IPS-NIHi11 (cell line): ENCODE data around the gene RANBP1.

ENCODE experiments used
- DNase-seq: peaks from one replicate; pipeline ENCODE4 v3.0.0; 2012; ENCODE audit warnings: mixed read lengths, low spot score

The RANBP1 gene

DNA sequence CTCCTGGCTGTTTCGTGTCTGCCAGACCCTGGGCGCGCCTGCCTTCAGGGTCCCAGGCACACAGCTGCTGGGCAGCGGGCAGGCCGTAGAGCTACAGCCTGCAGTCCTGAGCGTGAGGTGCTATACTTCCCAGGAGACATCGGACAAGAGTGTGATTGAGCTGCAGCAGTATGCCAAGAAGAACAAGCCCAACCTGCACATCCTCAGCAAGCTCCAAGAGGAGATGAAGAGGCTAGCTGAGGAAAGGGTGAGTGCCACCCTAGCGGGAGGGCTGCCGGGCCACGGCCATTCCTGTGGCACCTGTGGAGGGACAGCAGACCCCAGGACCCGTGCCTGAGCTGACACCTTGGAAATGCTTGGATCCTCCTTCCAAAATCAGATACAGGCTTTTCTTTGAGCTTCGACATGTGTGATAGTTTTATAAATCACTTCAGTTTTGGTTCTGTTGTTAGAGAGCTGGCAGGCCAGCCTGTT is 7.1 kb upstream of the RANBP1 start:
- no peak for DNase-seq

DNA sequence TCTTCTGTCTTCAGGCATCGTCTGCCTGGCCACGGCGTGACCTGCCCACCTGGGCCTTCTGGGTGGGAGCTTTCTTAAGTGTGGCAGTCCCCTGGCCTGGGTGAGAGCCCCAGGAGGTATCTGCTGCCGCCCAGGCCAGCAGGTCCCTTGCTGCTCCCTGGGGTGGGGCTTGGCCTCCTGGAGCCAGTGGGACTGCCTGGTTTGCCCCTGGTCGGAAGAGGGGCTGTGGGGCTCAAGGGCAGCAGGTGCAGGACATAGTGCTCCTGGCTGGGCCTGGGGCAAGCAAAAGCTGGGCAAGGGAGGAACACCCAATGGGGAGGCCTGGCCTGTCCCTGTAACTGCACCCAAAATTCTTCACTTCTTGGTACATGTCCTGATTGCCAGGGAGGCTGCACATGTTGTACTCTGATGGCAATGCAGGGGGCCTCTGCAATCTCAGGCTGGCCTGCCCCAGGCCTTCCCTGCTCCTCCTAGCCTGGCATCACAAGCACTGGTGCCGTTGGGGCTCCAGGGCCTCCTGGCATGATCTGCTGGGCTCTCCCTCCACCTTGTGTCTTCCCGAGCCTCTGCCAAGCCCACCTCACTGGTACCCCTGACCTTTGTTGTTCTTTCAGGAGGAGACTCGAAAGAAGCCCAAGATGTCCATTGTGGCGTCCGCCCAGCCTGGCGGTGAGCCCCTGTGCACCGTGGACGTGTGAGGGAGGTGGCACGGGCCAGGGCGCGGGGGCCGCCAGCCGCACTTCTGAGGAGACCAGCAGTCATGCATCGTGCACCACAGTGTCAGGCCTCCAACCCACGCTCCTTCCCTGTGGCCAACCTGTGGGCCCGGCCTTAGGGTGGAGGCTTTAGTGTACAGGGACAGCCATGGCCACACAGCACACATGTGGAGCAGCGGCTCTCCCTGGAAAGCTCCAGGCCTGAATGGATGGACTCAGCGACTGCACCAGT is 6.2 kb upstream of the RANBP1 start:
- DNase-seq, result no peak

DNA sequence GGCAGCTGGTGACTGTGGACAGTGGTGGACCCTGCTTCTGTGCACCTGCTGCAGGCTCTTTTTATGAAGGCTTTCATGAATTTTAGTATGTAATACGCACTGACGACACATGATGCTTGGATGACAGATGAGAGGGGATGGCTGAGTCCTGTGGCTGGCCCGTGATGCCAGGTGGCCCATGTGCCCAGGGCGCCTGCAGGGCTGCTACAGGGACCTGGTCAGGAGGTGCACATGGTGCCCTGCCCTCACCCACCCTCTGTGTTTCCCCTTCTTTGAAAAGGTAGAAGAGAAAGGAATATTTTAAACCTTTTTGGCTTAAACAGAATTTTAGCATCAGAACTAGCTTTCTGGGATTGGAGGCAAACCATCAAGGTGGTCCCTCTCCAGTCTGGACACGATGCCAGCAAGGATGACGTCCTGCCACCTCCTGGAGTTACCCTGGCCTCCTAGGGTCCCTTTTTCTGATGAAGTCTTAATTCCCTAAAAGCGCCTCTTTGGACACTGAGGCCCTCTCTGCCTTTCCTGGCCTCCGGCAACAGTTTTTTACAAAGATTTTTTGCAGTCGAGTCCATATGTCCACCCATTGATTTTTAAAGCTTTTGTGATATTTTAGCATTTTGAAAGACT is 5.4 kb upstream of the RANBP1 start:
- DNase-seq, result no peak

DNA sequence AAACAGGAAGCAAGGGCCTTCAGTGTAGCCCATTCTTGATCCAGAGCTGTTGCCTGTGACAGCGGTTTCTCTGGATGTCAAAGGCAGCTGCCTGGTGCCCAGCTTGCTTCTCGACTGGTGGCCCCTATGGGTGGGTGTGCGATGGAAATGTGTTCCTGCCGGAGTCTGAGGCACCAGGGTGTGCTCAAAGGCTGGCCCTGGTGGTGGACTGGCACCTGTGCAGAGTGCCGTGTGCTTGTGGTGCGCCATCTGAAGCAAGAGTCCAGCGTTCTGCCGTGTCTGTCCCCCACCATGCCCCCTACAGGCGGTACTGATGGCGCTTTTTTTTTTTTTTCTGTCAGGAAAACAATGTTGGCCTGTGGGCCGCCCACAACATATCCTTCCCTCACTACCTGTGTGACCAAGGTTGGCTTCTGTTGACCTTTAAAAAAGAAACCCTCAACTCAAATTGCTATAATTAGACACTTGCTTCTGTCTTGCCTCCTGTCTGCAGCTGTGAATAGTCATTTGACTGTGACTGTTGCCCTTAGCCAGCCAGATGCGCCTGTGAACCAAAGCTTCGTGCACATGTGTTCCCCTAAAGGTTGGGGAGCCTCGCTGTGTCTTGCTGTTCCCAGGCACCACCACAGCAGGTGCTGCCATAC is 4.7 kb upstream of the RANBP1 start:
- peak; percentile 75 for DNase-seq

DNA sequence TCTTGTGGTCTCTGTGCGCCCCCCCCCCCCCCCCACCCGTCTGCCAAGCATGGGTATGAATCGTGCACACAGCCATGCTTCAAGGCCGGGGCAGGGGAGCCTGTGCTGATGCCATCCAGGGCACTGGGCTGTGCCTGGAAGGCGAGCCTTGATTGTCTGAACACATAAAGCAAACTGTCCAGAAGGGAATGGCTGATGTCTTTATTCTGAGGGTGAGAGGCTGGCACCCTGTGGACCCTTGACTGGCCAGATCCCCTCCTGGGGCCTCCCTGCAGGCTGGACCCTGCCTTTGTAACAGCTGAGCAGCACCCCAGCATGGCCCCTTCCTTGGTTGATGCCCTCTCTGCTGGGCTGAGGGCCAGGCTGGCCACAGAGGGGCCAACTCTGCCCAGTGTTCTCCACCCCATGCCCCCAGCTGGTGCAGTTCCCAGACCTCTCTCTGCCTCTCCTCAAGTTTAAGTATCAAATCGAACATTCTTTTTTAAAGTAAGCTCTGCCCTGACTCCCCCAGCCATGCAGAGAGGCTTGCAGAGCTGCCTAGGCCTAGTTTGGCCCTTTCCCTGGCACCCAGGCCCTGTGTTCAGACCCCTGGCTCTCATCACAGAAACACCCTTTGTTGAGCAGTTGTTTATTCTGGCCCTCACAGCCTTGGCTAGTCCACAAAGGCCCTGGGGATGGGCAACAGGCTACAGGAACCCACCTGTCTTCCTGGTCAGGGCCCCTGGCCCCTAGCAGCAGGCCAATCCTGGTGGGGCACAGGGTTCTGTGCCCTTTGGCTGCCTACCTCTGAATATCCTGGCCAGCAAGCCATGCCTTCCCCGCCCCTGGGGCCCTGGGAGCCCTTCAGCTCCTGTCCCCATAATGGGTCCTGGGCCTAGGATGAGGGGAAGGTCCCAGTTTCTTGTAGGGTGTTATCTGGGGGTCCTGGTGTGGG is 3.9 kb upstream of the RANBP1 start:
- DNase-seq, result no peak

DNA sequence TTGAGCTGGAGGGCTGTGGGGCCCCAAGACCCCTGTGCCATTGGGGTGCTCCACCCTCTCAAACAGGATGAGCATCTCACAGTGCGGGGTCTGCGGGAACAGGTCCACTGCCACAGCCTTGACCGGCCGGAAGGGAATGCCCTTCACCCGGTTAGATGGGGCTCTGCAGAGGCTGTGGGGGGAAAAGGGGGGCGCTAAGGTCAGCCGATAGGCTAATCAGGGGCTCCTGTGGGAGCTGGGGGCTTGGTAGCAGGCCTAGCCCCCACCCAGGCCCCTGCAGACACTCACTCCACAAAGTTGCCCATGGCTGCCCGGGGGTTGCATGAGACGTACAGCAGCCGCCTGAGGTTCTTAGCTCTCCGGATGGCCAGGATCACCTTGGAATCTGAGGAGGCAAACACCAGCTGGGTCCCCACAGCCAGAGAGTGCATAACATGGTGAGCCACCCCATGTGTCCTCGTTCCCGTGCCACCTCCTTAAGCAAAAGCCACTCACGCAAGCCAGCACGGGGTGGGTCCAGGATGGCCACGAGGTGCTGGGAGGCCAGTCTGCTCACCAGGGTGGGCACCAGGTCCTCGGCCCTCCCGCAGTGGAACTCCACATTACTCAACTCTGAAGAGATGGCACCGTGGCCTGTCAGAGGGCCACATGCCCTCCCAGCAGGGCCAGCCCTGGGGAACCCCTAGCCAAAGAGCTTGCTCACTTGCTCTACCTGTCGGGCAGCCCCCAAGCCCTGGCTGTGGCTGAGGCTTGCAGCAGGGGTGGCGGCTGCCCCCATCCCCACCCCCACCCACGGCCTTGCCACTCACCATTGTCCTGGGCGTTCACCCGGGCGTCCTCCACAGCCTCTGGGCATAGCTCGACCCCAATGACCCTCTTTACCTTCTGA is 3.0 kb upstream of the RANBP1 start:
- DNase-seq, result no peak

DNA sequence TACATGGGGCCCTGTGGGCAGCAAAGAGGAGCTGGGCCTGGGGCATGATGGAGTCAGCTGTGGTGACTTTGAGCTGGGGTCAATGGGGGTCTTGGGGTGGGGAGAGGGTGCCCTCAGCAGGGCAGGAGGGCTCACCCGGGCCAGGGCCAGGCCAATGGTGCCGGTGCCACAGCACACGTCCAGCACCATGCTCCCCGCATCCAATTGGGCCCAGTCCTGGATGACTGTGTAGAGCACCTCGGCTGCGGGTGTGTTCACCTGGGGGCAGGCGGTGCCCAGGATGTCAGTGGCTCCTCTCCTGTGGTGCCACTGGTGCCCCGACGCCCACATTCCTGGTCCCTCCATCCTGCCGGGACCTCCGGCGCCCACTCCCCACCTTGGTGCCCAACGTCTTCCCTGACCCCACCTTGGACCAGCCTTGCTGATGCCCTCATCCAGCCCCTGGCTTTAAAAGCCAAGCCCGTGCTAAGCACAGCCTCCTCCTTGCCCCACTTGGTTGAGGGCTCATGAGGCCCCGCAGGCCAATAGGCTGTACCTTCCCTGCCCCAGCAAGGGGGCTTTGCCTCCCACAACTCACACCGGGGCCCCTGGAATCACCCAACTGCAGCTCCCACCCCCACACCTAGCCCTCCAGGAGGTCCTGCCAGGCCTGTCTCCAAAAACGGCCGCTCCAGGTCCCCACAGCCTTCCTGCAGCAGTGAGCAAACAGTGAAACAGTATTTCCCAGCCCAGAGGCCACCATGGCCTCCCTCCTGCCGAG is 2.2 kb upstream of the RANBP1 start:
- DNase-seq, result no peak

DNA sequence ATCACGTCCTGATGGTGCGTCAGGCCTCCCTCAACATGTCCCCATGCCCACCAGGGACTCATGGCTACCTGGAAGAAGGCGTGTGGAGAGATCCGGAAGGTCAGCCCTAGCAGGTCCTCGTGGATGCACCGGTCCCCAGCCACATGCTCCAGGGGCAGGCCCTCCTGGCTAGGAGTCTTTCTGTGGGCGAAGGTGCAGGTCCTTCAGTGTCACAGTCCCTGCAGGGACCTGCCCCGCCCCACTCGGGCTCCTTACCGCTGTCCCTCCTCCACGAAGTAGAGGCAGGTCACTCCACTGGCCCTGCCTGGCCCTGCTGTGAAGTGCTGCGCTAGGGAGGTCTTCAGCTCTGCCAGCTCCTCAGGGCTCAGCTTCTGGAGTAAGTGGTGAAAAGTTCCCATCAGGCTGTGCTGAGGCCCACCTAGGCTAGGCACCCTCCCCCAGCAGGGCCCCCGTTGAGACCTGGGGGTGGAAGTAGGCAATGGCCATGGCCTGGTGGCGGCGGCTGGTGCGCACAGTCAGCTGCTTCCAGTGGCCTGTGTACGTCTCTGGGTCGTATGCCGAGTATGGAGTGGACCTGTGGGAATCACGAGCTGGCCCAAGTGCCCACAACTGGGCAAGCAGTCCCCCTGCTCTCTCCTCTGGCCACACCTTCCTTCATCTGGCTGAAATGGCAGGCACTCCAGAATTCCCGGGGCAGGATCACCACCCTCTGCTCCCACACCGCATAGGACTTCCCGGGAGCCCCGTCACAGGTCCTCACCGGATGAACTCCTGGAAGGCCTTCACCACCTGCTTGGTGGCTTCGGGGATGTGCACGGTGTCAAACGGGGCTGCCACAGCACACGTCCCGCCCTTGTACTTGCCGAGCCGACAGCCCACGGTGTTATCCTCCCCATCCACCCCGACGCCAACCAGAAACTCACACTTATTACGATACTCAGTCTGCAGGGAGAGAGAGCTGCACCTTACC is 1.1 kb upstream of the RANBP1 start:
- DNase-seq, result no peak

DNA sequence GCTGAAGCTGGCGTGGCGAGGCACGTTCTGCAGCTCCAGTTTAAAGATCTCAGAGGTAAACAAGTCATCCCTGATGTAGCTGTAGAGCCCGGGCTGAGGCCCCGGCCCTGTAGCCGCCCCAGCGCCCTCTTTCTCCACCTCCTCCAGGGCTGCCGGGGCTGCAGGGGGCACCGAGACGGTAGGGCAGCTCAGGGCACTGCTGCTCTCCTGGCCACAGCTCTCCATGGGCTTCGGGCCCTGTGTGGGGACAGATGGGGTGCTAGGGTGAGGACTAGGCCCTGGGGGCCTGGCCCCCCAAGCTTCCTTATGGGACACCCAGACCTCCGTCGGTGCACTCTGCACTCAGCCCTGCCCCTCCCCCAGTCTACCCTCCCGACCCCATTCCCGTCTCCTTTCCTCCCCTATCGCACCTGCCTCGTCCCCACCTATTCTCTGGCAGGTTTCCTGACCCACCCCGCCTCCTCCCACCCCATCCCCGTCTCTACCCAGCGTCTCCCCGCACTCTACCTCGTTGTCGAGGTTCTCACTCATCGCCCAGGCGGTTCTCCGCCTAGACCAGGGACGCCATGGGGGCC is 559 bp downstream of the RANBP1 start:
- DNase-seq, result no peak

DNA sequence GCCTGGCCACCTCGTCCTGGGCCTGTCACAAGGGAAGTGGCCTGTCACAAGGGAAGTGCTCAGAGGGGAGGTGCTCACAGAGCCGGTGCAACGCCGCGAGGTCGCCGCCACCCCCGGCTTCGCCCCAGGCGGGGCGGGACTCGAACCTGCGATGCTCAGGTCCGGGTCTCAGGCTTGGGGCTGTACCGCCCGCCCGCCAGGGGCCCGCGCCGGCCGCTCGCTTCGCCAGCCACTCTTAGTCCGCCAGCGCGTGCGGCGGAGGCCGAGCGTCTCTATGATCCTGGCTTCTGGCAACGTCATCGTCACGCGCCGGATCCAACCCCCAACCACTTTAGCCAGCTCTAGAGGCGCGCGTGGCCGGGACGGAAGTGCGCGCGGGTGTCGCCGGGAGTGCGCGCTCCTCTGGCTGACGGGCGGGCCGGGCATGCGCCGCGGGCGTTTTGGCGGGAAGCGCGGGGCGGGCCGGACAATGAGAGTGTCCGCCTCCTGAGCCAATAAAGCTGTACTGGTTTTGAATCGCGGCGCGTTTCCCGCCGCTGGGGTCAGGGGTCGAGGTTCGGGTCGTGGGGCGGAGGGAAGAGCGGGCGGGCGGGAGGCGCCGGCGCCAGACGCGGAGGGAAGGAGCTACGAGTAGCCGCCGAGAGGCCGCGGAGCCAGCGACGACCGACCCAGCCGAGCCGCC is 1.2 kb downstream of the RANBP1 start, which contains the start of gene TRMT2A:
TSS of gene TRMT2A (minus strand) at position 276 of the 682 bp plus-strand sequence. CDS start 320 bp downstream, outside the sequence.
- DNase-seq, result peak; percentile 99

DNA sequence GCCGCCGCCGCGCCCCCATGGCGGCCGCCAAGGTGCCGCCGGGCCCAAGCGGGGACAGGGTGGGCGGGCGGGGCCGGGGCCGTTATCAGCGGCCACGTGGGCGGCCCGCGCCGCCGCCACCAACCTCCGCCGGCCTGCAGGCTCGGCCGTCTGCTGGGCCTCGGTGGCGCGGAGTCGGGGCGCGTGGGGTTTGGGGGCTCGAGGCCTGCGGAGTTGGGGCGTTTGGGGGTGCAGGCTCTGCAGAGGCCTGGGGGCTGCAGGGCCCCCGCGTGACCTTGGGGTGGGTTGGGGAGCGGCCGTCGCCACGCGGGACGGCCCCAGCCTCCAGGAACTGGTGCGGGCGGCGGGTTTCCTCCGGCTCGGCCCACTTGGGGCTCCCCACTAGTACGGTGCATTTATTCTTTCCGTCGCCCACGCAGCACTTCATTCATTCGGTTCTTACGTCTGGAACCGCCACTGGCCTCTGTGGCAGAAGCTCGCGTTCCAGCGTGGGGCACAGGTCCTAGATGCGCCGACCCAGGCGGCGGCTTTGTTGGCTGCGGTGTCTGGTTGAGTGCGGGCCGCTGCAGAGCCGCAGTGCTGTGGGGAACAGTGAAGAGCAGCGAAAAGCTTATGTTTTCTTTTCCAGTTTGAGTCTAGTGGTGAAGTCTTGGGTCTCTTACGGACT is 1.9 kb downstream of the RANBP1 start:
- no peak for DNase-seq

DNA sequence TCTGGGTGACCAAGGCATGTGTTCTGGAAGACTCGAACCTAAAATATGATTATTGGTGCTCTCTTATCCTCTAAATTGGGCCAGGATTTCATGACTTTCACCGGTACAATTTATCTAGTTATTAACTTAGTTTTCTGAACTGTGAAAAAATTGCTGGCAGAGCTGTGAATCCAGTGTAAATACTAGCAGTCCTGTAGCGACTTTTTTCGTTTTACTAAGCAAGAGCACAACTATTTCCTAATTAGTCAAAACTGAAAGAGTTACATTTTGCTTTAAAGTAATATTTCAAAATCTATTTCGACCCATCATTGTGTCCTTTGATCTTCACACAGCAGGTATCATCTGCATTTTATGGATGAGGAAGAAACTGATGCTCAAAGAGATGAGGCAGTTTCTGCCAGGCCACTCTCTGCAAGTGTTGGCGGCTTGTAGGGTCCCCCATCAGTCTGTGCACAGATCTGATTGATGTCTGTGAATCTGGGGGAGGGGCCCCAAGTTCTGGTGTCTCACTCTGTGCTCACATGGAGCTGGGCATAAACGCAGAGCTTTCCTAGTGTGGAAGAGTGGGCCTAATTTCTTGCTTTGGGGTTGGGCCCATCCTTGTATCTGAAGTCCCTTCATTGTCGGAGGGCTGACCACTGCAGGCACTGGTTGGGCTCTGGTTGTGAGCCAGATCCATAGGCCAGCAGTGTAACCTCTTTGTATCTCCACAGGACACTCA is 2.6 kb downstream of the RANBP1 start:
- DNase-seq, result no peak

DNA sequence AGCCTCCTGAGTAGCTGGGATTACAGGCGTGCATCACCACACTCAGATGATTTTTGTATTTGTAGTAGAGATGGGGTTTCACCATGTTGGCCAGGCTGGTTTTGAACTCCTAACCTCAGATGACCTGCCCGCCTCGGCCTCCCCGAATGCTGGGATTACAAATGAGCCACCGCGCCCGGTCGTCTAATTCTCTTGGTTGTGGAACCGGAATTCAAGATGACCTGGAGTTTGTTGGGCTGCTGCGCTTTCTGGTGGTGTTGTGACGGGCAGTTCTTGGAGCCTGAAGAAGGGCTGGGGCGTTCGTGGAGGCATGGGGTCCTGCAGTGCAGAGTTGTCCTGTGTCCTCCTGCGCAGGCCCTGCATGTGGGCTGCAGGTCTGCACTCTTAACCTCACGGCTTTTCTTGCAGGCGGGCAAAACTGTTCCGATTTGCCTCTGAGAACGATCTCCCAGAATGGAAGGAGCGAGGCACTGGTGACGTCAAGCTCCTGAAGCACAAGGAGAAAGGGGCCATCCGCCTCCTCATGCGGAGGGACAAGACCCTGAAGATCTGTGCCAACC is 6.0 kb downstream of the RANBP1 start:
- no peak for DNase-seq

DNA sequence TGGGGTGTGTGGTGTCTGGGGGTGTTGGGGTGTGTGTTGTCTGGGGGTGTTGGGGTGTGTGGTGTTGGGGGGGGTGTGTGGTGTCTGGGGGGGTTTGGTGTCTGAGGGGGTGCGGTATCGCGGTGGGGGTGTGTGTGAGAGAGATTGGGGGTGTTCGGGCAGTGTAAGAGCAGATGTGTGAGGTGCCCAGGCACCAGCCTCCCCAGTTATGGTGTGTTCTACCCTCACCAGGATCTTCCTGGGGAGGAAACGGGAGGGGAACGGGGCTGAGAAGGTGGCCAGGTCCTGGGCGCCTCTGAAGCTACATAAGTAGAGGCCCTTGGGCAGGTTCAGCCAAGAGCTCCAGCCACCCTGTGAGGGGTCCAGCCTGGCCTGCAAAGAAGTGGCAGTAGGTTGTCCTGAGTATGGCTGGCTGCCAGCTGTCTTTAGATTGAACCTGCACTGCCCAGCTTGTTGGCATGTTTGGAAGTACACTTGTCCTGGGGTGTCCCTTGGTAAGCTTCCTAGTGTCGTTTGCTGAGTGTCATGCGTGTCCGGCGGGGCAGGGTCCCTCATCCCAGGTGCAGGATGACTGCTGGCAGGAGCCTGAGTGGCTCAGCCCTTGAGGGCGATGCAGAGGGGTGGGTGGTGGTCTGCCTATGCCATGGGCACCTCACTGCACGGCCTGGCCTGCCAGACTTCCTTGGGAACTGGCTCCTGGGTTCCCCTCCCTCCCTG is 7.6 kb downstream of the RANBP1 start:
- DNase-seq, result no peak

DNA sequence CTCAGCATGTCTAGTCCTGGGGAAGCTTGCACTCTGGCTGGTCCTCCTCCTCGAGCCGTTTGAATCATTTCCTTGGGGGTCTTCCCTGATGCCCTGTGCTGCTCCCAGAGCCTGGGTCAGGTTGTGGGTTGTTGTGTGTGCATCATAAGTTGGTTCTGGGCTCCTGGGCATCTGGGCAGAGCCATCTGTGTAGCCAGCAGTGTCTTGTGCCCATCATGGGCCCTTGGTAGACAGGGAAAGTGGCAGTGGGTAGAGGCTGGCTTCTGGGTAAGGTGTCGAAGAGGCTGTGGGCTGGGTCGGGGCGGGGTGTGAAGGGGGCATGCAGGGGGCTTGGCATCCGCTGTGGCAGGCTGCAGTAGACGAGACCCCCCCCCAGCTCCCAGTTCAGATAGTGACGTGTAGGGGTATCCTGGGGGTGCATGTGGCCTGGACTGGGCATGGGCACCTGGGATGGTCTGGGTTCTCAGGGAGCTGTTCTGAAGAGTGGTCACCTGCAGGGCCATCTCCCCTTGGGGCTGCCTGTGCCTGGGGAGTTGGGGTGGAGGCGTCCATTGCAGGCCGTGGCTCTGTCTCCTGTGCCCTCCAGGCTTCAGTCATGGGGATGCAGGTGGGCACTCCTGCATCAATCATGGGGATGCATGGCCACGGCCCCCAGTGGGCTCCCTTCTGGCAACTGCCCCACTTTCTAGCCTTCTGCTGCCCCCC is 8.3 kb downstream of the RANBP1 start:
- DNase-seq, result no peak
